Measurements from ENCODE around the gene GGTA1.
A peak's percentile ranks its signal among the peaks of the same experiment; 100 is the strongest.

DNA sequence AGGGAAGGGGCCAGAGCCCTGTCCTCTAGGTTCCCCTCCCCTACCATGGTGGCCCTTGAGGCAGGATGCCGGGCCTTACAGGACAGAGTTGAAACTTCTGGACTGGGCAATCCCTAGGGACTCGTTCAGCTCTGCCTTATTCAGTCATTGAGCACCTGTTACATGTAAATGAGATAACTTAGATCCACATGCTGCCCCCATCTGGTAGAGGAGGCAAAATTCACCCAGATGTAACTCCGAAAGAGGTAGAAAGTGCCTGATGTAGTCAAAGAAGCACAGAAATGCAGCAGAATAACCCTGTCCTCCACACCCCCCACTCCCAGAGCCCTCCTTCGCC, 1.5 kb downstream of the GGTA1 start:
- TF ChIP-seq, protein P1, sequence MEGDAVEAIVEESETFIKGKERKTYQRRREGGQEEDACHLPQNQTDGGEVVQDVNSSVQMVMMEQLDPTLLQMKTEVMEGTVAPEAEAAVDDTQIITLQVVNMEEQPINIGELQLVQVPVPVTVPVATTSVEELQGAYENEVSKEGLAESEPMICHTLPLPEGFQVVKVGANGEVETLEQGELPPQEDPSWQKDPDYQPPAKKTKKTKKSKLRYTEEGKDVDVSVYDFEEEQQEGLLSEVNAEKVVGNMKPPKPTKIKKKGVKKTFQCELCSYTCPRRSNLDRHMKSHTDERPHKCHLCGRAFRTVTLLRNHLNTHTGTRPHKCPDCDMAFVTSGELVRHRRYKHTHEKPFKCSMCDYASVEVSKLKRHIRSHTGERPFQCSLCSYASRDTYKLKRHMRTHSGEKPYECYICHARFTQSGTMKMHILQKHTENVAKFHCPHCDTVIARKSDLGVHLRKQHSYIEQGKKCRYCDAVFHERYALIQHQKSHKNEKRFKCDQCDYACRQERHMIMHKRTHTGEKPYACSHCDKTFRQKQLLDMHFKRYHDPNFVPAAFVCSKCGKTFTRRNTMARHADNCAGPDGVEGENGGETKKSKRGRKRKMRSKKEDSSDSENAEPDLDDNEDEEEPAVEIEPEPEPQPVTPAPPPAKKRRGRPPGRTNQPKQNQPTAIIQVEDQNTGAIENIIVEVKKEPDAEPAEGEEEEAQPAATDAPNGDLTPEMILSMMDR (IDR thresholded peaks at IDR 0.05; ENCODE audit: control extremely low read depth in 1 of 3, insufficient read depth in 1 of 3, low read depth in 1 of 3, low read length in 3 of 3), result peak in 2 of 3 experiments; percentile 64 to 81; a peak in 3 of 4 replicates
- TF ChIP-seq SIX5 (IDR thresholded peaks at IDR 0.05; ENCODE audit: low read depth, low read length) (no peak), GABPA (IDR thresholded peaks at IDR 0.05; ENCODE audit: borderline replicate concordance, insufficient read depth, low read length) (no peak), YY1 (IDR thresholded peaks at IDR 0.05; ENCODE audit: low read depth, low read length) (no peak), RAD21 (IDR thresholded peaks at IDR 0.05 in 1 of 2, conservative IDR thresholded peaks at IDR 0.05 in 1 of 2; ENCODE audit: low read depth in 2 of 2, low read length in 2 of 2) (peak; percentile 32 to 57), EP300 (IDR thresholded peaks at IDR 0.05; ENCODE audit: borderline replicate concordance in 1 of 2, low read depth in 2 of 2, low read length in 2 of 2) (no peak), CEBPB (IDR thresholded peaks at IDR 0.05; ENCODE audit: low read depth, low read length) (no peak)
- TF ChIP-seq, protein P2, sequence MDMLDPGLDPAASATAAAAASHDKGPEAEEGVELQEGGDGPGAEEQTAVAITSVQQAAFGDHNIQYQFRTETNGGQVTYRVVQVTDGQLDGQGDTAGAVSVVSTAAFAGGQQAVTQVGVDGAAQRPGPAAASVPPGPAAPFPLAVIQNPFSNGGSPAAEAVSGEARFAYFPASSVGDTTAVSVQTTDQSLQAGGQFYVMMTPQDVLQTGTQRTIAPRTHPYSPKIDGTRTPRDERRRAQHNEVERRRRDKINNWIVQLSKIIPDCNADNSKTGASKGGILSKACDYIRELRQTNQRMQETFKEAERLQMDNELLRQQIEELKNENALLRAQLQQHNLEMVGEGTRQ (IDR thresholded peaks at IDR 0.05; ENCODE audit: low read length), result no peak

Measured in H1 (cell line).